KOPT-K1 (cell line): ENCODE data around the gene MAP2K7.

ENCODE experiments used
- H3K27ac ChIP-seq: fragments of 200-600 bp; sonication (generic); 2 replicates; pipeline ENCODE4 v1.5.1; 2016; ENCODE audit warnings: antibody characterized with exemption, mild to moderate bottlenecking, low read depth, low read length; ENCODE audit not compliant: poor library complexity, severe bottlenecking
- H3K36me3 ChIP-seq: fragments of 200-600 bp; sonication (generic); 2 replicates; pipeline ENCODE4 v1.5.1; 2017; ENCODE audit warnings: antibody characterized with exemption, mild to moderate bottlenecking, low read length, moderate library complexity; ENCODE audit not compliant: insufficient read depth
- H3K9me3 ChIP-seq: fragments of 200-600 bp; sonication (generic); 2 replicates; pipeline ENCODE4 v1.5.1; 2017; ENCODE audit warnings: antibody characterized with exemption, low read length, mild to moderate bottlenecking; ENCODE audit not compliant: insufficient read depth, poor library complexity, severe bottlenecking

MAP2K7 gene

DNA sequence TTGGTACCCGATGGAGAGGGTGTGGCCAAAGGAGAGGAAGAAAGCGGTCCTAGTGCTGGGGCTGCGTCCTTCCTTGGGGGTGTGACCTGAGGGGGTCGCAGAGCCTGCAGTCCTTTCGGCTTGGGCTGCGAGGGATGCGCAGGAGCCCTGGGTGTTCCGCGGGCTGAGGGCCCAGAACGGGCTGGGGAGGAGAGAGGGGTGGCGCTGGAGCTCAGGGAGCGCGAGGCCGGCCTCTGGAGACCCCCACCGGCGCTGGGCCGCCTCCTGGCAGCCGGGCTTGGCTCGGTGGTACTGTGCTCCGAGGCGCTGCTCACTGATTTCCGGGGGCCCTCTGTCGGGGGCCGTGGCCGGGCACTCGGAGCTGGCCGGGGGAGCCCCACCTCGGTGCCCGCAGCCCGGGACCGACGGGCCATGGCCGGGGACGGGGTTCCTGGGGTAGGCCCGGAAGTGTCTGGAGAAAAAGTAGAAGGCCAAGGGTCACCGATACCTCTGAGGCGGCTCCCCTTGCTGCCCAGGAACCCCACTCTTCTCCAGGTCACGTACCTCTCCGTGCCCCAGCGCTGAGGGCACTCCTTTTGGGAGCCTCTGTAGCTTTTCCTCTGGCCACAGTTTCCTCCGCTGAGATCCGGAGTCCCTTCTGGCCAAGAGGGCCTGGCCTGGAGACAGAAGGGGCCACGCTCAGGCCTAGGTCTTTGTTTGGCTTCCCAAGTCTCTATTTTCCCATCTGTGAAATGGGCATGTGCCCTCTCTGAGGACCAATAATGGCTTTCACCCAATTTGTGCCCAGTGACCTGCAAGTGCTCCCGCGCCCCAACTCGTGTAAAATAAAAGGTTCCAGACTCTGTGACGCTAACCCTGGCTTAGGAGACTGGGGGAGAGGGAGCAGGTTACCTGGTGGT lies 31.1 kb upstream of the MAP2K7 start:
- H3K36me3 ChIP-seq: no peaks in the 10 kb centered on the region
- no peak overlapping the region for H3K27ac ChIP-seq
- H3K9me3 ChIP-seq: no peaks in the 10 kb centered on the region

DNA sequence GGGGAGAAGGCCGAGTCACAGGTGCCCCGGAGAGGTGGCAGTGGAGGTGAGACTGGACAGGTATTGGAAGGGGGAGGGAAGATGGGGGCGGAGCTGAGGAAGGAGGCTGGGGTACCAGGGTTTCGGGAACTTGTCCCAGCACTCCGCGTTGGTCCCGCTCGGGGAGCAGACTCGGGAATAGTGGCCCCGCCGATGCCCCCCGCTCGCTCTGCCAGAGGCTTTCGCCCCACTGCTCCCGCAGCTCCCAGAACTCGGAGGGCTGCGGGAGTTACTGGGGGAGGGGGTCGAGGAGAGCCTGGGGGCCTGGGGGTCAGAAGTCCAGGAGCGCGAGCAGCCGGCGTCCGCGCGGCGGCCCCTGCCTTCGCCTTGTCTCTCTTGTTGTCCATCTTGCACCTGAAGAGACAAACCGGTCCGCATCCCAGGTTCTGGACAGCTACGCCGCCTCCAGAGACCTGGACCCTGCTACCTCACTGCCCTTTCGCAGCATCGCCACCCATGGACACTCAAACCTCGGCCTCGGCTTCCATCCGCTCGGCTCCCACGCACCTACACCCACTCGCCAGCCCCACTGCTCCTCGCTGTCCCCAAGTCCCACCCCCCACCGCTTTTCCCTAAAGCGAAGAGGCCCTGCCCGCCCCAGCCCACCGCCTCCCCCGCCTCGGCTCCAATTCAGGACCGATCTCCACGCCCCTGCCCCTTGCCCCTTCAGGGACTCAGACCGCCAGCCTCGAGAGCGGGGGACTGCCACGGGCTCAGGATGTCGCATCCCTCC lies 30.2 kb upstream of the MAP2K7 start:
- Histone ChIP-seq H3K36me3 (no peaks in the 10 kb centered on the region), H3K27ac (no peak overlapping the region), H3K9me3 (no peaks in the 10 kb centered on the region)

DNA sequence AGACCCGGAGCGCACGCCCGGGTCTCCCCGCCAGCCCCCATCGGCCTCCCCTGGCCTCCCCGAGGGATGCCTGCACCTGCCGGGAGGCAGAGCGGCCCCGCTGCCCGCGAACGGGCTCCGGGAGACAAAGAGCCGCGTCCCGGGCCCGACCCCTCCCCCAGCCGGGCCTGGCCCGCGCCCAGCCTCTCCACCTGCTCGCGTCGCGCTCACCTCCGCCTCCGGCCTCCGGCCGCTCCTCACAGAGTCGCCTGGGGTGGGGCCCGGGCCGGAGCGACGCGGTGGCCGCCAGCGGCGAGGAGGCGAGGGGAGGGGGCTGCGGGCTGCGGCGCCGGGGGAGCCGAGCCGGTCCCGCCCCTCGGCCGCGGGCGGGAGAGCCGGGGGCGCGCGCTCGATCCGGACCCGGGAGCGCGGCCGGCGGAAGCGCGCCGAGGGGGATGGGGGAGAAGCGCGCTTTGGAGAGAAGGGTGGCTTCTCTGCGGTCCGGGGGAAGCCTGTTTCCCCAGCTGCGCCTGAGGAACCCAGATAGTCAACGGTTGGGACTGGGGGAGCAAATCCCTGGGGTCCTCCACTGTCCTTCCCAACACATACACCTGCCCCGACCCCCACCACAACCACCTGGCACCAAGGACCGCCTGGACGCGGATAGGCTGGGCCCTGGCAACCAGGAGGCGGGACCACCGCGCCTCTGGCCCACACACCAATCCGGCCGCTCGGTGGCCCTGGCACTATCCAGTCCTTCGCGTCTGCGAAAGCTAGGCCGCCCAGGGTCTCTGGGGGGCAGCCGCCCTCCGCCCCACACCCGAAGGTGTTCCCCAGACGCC lies 29.4 kb upstream of the MAP2K7 start, which contains the start of gene PRR36:
Gene PRR36 (minus strand): TSS at position 315 of the 821 bp plus-strand sequence. CDS start 701 bp downstream, outside the sequence.
- no peak within 1 kb of the TSS for H3K27ac ChIP-seq
- no peaks in the 10 kb centered on the region for H3K36me3 ChIP-seq
- H3K9me3 ChIP-seq: no peaks in the 10 kb centered on the region

DNA sequence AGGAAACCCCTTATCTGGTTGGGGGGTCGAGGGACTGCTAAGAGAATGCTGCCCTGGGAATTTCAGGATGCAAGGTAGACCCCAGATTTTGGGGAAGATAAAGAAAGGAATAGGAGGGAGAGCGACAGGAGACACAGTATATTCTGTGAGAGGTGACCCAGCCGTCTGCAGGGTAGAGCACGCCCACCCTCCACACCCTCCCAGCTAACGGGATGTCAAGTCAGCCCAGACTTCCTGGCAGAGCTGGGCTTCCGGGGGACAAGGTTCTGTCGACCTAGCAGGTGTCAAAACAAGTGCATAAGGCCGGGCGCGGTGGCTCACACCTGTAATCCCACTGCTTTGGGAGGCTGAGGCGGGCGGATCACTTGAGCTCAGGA lies 28.8 kb upstream of the MAP2K7 start:
- H3K9me3 ChIP-seq: no peaks in the 10 kb centered on the region
- no peaks in the 10 kb centered on the region for H3K36me3 ChIP-seq
- no peak overlapping the region for H3K27ac ChIP-seq

DNA sequence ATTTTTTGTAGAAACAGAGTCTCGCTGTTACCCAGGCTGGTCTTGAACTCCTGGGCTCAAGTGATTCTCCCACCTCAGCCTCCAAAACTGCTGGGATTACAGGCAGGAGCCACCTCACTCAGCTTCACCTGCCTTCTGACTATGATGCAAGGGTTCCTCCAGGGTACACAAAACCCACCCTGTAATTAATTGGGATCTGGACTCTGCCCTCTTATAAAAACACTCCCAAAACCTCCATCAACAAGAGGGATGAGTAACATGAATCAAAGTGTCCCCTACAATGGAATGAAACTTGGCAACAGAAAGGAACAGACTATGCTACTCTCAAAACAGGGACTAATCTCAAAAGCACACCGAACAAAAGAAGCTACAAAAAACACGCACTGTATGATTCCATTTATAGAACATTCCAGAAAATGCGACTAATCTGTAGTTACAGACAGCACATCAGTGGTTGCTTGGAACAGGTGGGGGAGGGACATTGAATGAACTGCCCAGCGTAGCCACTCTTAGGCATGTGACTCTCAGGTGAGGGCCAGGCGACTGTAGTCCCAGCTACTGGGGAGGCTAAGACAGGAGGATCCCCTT lies 26.3 kb upstream of the MAP2K7 start:
- H3K9me3 ChIP-seq: no peaks in the 10 kb centered on the region
- H3K27ac ChIP-seq: no peak overlapping the region
- no peaks in the 10 kb centered on the region for H3K36me3 ChIP-seq

DNA sequence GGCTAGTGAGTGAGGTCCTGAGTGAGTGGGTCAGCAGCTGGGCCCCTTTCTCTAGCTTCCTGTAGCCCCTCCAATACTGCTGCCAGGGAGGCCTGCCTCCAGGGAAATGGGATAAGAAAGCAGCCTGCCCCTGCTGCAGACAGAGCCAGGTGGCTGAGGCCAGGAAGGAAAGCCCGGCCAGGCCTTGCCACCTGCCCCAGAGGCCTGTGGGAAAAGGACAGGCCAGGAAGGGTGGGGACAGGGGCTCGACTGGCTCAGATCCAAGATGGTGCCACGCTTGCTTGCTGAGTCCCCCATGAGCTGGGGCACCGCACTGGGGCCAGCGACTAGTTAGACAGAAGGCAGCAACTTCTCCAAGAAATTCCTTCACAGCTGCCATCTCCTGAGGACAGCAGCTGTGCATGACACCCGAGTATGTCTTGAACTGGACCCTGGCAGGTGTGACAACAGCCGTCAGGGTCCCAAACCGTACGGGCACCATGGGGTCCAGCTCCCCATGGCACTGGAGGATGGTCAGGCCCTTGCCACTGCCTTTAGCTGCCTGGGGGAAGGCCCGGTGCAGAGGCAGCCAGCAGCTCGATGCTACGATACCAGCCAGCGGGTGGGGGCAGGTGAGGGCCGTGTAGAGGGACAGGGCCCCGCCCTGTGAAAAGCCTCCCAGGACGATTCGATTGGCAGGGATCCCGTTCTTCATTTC lies 24.4 kb upstream of the MAP2K7 start:
- Histone ChIP-seq H3K27ac (no peak overlapping the region), H3K36me3 (no peaks in the 10 kb centered on the region), H3K9me3 (no peaks in the 10 kb centered on the region)

DNA sequence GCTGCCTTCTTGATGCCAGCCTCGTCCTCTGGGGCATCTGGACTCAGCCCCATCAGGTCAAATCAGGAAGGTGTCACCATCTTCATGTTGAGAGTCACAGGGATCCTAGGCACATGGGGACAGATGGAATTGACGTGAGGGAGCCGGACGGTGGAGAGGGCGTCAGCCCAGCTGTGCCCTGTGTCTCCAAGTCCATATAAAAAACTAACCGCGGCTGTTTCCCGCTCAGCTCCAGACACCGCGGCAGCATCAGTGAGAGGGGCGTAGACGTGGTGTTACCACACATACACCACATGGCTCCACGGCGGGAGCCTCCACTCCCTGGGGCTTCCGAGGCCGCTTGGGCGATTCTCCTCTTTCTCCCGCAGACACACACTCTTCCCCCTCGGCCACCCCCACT lies 23.8 kb upstream of the MAP2K7 start:
- Histone ChIP-seq H3K36me3 (no peaks in the 10 kb centered on the region), H3K27ac (no peak overlapping the region), H3K9me3 (no peaks in the 10 kb centered on the region)

DNA sequence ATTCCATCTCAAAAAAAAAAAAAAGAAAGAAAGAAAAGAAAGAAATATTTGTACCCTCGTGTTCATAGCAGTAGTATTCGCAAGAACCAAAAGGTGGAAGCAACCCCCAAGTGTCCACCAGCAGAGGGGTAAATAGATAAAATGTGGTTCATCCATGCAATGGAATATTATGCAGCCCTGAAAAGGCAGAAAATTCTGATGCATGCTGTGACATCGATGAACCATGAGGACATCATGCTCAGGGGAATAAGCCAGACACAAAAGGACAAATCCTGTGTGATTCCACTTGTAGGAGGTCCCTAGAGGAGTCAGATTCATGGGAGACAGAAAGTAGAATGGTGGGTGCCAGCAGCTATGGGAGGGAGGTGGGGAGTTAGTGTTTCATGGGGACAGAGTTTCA lies 21.8 kb upstream of the MAP2K7 start:
- Histone ChIP-seq H3K36me3 (no peaks in the 10 kb centered on the region), H3K27ac (no peak overlapping the region), H3K9me3 (no peaks in the 10 kb centered on the region)

DNA sequence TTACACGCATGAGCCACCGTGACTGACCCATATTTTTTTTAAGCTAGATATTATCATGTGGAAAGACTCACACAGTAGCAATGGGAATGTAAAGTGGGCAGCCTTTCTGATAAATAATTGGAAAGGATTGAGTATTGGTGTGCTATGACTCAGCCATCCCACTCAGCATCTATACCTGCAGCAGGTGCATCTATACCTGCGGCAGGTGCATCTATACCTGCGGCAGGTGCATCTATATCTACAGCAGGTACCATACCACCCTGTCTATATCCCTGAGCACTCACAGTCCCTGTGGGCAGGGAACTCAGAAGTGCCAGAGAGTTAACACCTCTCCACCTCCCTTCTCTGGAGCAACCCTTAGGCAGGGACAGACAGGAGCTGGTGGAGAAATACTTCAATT lies 20.6 kb upstream of the MAP2K7 start:
- Histone ChIP-seq H3K36me3 (no peaks in the 10 kb centered on the region), H3K9me3 (no peaks in the 10 kb centered on the region), H3K27ac (no peak overlapping the region)

DNA sequence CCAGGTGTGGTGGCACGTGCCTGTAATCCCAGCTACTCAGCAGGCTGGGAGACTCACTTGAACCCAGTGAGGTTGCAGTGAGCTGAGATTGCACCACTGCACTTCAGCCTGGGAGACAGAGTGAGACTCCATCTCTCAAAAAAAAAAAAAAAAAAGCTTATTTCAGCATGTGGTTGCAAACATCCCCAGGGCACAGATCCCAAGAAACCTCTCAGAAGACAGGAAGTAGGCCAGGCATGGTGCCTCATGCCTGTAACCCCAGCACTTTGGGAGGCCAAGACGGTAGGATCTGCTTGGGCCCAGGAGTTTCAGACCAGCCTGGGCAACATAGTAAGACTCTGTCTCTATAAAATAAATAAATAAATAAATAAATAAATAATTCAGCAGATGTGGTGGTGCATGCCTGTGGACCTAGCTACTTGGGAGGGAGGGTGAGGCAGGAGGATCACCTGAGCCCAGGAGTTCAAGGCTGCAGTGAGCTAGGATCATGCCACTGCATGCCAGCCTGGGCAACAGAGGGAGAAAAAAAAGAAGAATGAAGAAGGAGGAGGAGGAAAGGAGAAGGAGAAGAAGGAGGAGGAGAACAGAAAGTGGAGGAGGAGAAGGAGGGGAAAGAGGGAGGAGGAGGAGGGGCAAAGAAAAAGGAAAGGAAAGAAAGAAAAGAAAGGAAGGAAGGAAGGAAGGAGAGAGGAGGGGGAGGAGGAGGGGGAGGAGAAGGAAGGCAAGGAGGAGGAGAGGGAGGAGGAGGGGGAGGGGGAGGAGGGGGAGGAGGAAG lies 19.7 kb upstream of the MAP2K7 start:
- no peaks in the 10 kb centered on the region for H3K9me3 ChIP-seq
- H3K27ac ChIP-seq: no peak overlapping the region

DNA sequence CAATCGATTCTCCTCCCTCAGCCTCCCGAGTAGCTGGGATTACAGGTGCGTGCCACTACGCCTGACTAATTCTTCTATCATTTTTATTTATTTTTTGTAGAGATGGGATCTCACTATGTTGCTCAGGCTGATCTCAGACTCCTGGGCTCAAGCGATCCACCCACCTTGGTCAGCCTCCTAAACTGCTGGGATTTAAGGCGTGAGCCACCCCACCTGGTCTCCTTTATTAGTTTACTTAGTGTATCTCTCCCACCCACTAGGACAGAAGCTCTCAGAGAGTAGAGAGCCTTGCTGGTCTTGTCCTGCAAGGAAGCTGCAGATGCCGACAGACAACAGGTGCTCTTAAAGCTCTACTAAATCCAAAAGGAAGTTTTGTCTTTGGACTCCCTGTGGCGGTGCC lies 17.9 kb upstream of the MAP2K7 start:
- no peak overlapping the region for H3K27ac ChIP-seq
- no peaks in the 10 kb centered on the region for H3K9me3 ChIP-seq
- H3K36me3 ChIP-seq: no peaks in the 10 kb centered on the region

More for the DNA sequence above, 19.7 kb upstream of the MAP2K7 start:
- no peaks in the 10 kb centered on the region for H3K36me3 ChIP-seq

DNA sequence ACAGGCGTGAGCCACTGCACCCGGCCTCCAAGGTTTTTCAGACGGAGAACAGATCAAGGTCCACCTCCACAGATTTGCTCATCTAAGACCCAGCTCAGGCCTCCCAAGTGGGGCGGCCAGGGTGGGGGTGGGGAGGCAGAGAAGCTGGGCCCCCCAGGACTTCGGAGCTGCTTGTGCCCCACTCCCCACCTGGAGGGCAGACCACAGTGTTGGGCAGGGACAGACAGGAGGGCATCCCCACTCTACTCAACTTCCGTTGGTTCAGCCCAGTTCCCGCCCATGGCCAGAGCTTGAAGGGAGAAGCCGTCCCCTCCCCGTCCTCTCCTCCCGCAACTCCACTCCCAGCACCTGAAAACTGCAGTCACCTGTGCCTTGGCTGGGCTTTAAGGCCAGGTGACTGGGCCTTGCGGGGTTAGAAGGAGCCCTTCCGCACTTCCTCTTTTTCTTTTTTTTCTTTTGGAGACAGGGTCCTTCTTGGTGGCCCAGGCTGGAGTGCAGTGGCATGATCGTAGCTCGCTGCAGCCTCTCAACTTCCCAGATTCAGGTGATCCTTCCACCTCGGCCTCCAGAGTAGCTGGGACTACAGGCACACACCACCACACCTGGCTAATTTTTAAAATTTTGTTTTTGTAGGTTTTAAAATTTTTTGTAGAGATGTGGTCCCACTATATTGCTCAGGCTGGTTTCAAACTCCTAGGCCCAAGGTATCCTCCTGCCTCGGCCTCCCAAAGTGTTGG lies 16.1 kb upstream of the MAP2K7 start:
- Histone ChIP-seq H3K36me3 (no peaks in the 10 kb centered on the region), H3K9me3 (no peaks in the 10 kb centered on the region), H3K27ac (no peak overlapping the region)

DNA sequence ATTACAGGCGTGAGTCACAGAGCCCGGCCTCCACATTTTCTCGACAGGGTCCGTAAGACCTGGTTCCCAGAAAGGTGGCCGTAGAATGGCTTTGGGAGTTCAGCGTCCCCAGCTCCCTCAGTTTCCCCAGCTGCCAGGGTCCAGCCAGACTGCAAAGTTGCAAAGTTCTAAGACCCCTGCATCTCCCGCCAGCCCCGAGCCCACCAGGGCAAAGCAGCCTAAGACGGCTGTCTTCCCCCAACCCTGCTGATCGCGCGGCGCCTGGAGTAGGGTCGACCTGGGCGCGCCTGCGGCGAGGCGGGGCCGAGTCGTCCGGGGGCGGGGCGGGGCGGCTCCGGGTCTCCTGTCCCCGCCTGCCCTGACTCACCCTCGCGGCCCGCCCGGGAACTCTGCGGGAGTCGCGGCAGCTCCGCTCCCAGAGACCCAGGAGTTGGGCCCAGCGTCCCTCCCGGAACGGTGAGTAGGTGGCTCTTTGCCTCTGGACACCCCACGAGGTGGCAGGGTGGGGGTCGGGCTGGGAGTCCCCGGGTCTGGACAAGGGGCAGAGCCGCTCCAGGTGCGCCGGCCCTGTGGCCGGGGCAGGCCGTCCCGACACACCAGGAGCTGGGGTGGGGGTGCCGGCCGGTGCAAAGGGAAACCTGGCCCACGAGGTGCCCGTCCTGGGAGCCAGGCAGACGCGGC lies 15.4 kb upstream of the MAP2K7 start, which contains the start of gene LRRC8E:
Gene LRRC8E (plus strand): TSS at position 366 of the 681 bp plus-strand sequence. CDS start 7,094 bp downstream, outside the sequence.
- Histone ChIP-seq H3K36me3 (no peaks in the 10 kb centered on the region), H3K27ac (no peak within 1 kb of the TSS), H3K9me3 (no peaks in the 10 kb centered on the region)
